AG04449 (cell line): ENCODE results near the gene KAT7.

Source experiments
- CTCF ChIA-PET: fragments of 350-600 bp; formaldehyde crosslinking; extraction: SDS; loops from one replicate; lab custom pipeline; 2021; ENCODE audit warnings: antibody characterized with exemption; lab: Yijun Ruan, JAX
- POLR2A ChIA-PET: fragments of 400-600, 350-600 bp; formaldehyde crosslinking; extraction: SDS; loops from one replicate; lab custom pipeline; 2020; ENCODE audit warnings: antibody characterized with exemption, inconsistent platforms; lab: Yijun Ruan, JAX
- DNase-seq: peaks from one replicate; pipeline ENCODE4 v3.0.0-alpha.2; 2010; ENCODE audit warnings: low read depth, low spot score
- H3K4me3 ChIP-seq: 2 replicates; pipeline ENCODE4 v1.5.1; 2011; ENCODE audit warnings: low read depth, mild to moderate bottlenecking, control low read depth, low read length
- CTCF ChIP-seq: IDR thresholded peaks from one replicate; pipeline ENCODE4 v1.5.1; 2011; ENCODE audit warnings: mild to moderate bottlenecking, moderate library complexity, low read length, control low read depth, inconsistent platforms; ENCODE audit not compliant: insufficient read depth; ENCODE audit errors: missing control alignments

KAT7 gene

GRCh38 chr17:49866882-49867413 is 78.5 kb downstream of the KAT7 start:
- no peak overlapping the region for H3K4me3 ChIP-seq
- ChIA-PET POLR2A (no interaction called here), CTCF (interaction anchor here (25.2 kb wide), 1 partner anchor 132 kb away, joined by 753 read pairs; the partner anchor contains the start of gene DLX3)
- TF ChIP-seq CTCF, result no peak
- no peak for DNase-seq

GRCh38 chr17:49869038-49869374 is 80.5 kb downstream of the KAT7 start:
- CTCF ChIA-PET, result interaction anchor here (0.6 to 1.8 kb wide), 3 partner anchors 12 to 128 kb away, joined by 3 to 10 read pairs (median 4); partner anchors contain the start of gene DLX3
- no peak for TF ChIP-seq CTCF
- DNase-seq, result no peak
- POLR2A ChIA-PET, result no interaction called here
- no peak overlapping the region for H3K4me3 ChIP-seq

DNA sequence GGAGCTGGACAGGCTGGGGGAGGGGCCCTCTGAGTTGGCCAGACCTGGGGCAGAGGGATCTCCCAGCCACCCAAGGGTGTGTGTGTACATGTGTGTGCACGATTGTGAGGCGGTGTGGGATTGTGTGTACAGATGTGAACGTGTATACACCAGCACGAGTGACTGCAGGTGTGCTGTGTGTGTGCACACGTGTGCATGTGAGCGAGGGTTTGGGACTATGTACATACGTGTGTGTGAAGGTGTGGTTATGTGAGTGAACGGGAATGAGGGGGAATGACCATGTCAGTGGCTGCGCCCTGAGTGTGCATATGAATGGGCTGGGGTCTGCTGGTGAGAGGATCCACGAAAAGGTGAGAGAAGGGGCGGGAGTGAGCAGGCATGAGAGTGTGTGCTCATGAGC is 81.8 kb downstream of the KAT7 start:
- DNase-seq, result no peak
- ChIA-PET POLR2A (no interaction called here), CTCF (interaction anchor here (1.0 to 12.4 kb wide), 4 partner anchors 9 to 126 kb away, joined by 3 to 232 read pairs (median 12); partner anchors contain the start of gene DLX3)
- no peak overlapping the region for H3K4me3 ChIP-seq
- no peak for TF ChIP-seq CTCF

DNA sequence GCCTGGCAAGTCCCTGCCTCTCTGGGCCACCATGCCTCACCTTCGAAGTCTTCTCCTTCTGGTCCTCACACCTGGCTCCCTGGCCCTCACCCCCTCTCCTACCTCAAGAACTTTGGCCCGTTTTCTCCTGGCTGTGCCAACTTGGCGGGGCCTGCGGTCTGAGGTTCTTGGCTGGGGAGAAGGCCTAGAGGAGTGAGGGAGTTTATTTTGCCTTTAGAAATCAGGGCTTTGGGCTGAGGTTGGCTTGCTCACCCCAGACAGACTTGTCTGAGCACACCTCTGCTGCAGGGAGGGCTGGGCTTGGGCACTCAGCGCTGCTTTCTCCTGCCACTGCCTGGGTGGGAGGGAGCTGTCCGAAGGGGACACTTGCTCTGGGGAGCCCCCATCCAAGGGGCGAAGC is 82.7 kb downstream of the KAT7 start:
- ChIA-PET CTCF (interaction anchor here (1.0 to 12.4 kb wide), 4 partner anchors 9 to 125 kb away, joined by 3 to 232 read pairs (median 12); partner anchors contain the start of gene DLX3), POLR2A (no interaction called here)
- no peak for TF ChIP-seq CTCF
- H3K4me3 ChIP-seq, result no peak overlapping the region
- no peak for DNase-seq

GRCh38 chr17:49872754-49873377 is 84.4 kb downstream of the KAT7 start:
- DNase-seq, result no peak
- TF ChIP-seq CTCF, result no peak
- CTCF ChIA-PET, result interaction anchor here (0.8 to 12.4 kb wide), 6 partner anchors 8 to 123 kb away, joined by 3 to 232 read pairs (median 6); partner anchors contain the start of gene DLX3
- H3K4me3 ChIP-seq, result no peak overlapping the region
- POLR2A ChIA-PET, result no interaction called here

GRCh38 chr17:49873466-49873865 is 85.0 kb downstream of the KAT7 start:
- ChIA-PET POLR2A (no interaction called here), CTCF (interaction anchor here (0.8 to 12.4 kb wide), 5 partner anchors 9 to 123 kb away, joined by 3 to 232 read pairs (median 6); partner anchors contain the start of gene DLX3)
- TF ChIP-seq CTCF, result no peak
- DNase-seq, result no peak
- H3K4me3 ChIP-seq, result no peak overlapping the region
